Fibroblast of the conjunctiva (primary cell): ENCODE data around the gene KANSL3.
"Not testable (repeated sequence)": the region's sequence is repeated elsewhere in the genome, so short reads cannot be mapped to it uniquely, and the experiment has no call there.

Experiments
- DNase-seq: peaks from one replicate; pipeline ENCODE4 v3.0.0-alpha.2; 2010; ENCODE audit warnings: low read depth

The KANSL3 gene

DNA sequence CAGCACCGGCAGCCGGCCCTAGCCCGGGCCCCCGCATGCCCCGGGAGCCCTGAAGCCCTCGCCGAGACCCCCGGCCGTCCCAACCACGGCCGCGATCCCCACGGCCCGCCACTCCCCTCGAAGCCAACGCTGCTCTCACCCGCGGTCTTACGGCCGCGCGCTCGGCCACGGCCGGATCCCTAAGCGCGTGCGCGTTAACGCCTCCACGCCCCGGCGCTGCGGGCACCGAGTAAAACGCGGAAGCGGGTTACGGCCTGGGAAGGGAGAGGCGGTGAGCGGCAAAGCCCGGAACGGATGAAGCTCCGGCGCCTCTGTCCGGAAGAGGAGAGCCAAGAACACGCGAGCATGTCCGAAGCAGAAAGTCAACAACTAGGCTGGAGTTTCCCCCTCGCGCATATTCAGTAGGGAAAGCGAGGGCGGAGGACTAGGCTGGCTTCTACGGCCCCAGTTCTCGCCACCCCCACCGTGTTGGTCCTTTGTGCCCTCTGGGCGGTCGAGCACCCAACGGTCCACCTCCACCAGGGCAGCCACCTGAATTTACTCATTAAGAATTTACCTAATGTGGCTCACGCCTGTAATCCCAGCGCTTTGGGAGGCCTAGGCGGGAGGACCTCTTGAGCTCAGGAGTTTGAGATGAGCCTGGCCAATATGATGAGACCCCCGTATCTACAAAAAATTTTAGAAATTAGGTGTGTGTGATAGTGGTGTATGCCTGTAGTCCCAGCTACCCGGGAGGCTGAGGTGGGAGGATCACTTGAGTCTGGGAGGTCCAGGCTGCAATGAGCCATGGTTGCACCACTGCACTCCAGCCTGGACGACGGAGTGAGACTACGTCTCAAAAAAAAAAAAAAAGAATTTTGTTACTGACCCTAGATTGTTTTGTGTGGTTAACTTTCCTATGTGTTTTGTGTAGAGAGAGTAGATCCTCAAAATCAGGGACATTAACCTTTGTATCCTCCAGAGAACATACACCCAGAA lies at the start of gene KANSL3:
Gene KANSL3 (minus strand): TSS at position 169 of the 978 bp plus-strand sequence. CDS start 1,177 bp downstream, outside the sequence.
- peak; percentile 77 for DNase-seq

GRCh38 chr2:96687266-96687665 lies 49.2 kb upstream of the KANSL3 start:
- no peak for DNase-seq

- no peak for DNase-seq
These were observed 47.7 kb upstream of the KANSL3 start for GRCh38 chr2:96685577-96686459.

DNA sequence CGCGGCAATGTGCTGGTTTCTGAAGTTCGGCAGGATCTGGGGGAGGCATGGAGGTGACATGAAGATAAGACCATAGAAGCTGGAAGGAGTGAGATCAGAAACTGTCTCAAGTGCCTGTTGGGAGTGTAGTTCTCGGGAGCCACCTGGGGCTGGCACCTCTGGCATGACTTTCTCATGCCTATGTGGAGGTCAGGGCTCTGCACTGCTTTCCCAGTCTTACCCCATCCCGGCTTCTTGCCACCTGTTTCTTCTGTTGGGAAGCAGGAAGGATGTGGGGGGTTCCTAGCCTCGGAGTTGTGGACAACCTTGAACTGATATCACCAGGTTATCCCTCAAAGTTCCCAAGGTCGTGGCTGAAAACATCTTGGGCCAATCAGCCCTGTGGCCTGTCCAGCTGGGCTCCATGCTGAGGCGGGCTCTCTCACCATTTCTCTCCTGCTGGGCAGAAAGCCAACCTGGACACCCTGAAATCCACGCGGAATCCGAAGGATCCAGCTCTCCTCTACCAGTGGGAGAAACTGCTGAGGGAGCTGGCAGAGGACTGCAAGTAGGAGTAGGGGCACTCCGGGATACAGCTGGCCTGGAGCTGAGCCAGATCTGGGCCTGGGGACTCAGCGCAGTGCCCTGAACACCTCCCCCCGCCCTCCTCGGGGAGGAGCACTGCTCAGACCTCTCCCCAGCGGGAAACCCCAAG lies 46.9 kb upstream of the KANSL3 start:
- no peak for DNase-seq

GRCh38 chr2:96683972-96684820 lies 46.1 kb upstream of the KANSL3 start:
- no peak for DNase-seq

- no peak for DNase-seq
These were observed 45.2 kb upstream of the KANSL3 start for GRCh38 chr2:96683307-96683706.

GRCh38 chr2:96681540-96681939 lies 43.4 kb upstream of the KANSL3 start:
- DNase-seq = no peak

DNA sequence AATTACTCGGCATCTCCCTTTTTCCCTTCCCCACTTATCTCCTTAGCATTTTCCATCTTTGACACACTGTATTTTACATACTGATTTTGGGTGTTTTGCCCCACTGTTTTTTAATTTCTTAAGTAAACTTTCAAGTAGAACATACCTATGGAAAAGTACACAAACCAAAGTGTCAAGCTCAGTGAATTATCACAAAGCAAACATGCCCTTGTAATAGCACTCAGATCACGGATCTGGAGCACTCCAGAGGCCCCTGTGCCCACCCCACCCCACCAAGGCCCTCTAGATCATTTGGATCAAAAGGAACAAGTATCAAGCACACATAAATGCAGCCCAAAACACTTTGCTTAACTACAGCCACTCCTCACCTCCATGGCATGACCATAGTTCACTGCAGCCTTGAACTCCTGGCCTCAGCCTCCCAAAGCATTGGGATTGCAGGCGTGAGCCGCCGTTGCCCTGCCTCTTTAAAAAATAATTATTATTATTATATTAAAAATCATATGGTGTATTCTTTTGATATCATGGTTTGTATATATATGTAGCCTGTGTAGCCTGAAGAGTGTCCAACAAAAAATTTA lies 42.5 kb upstream of the KANSL3 start:
- DNase-seq = no peak

GRCh38 chr2:96679848-96680247 lies 41.7 kb upstream of the KANSL3 start:
- no peak for DNase-seq

- DNase-seq = no peak
These were observed 31.6 kb upstream of the KANSL3 start for GRCh38 chr2:96669539-96670215.

DNA sequence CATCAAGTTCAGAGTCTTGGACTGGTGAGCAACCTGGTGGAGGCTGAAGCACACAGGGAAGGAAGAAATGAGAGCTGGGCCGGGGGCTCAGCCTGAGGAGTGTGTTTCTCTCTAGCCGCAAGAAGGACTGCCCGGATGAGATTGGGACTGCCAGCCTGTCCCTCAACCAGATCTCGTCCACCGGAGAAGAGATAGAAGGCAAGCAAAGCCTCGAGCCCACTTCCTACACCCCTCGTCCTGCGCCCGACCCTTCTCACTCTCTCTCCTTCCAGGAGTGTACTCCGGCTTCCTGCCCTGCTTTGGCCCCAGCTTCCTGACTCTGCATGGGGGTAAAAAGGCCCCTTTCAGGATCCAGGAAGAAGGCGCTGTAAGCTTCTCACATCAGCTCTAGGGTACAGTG lies 30.7 kb upstream of the KANSL3 start:
- no peak for DNase-seq

DNA sequence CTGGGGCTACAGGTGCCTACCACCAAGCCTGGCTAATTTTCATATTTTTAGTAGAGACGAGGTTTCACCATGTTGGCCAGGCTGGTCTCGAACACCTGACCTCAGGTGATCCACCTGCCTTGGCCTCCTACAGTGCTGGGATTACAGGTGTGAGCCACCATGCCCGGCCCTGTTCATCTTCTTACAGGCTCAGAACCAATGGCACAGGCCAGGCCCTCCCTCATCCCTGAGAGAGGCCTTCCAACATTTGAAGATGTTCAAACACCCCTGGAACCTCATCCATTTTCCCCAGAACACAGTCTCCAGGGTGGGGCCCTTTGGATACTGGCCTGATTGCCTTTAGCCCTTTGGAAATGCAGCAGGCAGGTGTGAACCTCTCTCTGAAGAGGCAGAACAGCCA lies 27.6 kb upstream of the KANSL3 start:
- DNase-seq = not testable (repeated sequence)

- DNase-seq = peak; percentile 96
These were observed 27.0 kb upstream of the KANSL3 start for GRCh38 chr2:96665083-96665569.

DNA sequence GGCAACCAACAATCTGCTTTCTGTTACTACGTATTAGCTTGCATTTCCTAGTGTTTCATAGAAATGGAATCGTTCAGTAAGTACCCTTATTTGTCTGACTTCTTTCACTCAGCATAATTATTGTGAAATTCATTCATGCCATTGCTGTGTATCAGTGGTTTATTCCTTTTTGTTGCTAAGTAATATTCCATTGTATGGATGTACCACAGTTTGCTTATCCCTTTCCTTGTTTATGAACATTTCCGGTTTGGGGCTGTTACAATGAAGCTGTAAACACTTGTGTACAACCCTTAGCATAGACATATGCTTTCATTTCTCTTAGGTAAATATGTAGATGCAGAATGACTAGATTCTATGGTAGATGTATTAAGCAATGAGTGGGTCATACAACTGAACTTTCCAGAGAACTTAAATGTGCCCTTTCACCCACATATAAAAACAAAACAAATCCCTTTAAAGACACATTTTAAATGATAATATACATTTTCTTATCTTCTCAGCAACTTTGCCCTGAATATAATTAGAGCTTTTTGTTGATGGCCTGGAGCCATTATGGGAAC lies 26.3 kb upstream of the KANSL3 start:
- no peak for DNase-seq

- DNase-seq = no peak
These were observed 25.7 kb upstream of the KANSL3 start for GRCh38 chr2:96663829-96664228.

GRCh38 chr2:96663177-96663576 lies 25.1 kb upstream of the KANSL3 start:
- no peak for DNase-seq

DNA sequence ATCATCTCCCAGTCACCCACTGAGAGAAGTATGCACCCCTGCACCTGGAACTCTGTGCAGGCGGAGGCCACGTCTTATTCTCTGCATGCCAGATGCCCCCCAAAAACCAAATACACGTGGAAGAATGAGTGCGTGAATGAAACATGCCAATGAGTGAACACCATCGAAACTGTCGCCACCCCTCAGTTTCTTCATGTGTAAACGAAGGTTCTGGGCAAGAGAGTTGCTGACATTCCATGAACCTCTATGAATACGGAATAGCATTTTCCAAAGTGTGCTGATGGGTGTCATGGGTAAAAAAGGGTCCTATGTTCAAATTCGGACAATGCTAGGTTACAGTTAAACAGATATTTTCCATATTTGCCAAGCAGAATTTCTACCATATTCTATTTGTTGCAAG lies 24.2 kb upstream of the KANSL3 start:
- no peak for DNase-seq

DNA sequence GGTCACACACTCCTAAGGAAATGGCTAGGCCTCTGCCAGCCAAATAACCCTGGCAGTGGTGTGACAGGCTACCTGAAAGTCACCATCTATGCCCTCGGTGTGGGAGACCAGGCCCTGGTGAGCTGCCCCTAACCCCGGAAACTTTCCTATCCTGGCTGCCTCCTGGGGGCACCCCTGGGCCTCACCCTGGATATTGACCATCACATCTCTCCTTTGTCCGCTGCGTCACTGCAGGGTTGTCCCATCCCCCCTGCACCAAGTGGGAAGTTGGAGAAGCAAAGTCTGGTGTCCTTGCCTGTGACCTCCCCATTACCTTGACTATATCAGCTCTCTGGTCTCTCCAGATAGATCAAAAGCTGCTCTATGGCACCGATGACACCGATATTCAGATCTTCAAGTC lies 23.2 kb upstream of the KANSL3 start:
- no peak for DNase-seq

- DNase-seq = no peak
These were observed 18.4 kb upstream of the KANSL3 start for GRCh38 chr2:96656540-96656939.

DNA sequence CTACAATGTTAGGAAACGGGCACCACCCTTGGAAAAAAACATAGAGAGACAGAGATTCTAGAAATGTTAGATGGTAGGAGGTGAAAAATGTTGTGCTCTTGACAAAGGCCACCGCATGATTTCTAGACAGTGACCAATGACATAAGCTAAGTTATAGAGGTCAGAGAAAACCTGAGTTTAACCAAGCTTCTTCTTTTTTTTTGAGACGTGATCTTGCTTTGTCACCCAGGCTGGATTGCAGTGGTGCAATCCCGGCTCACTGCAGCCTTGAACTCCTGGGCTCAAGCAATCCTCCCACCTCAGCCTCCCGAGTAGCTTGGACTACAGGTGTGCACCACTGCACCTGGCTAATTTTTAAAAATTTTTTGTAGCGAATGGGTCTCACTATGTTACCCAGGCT lies 17.4 kb upstream of the KANSL3 start:
- DNase-seq = no peak
